ENCODE measurements around the gene ANLN. TPM values are rescaled to one million over a fixed set of nuclear protein-coding genes. Genes with fewer than 3 reads are reported as not detected.
"Not testable (repeated sequence)": the region's sequence is repeated elsewhere in the genome, so short reads cannot be mapped to it uniquely, and the experiment has no call there.

Gene ANLN
- total RNA-seq, 1 donor from 2014 or later = 18.9 TPM

- DNase-seq (ENCODE audit: extremely low spot score in 2 of 2) = no peak
- no peak for TF ChIP-seq POLR2AphosphoS5 (IDR thresholded peaks at IDR 0.05; ENCODE audit: insufficient read depth in 1 of 2, low read depth in 1 of 2)
- TF ChIP-seq CTCF (IDR thresholded peaks at IDR 0.05) = no peak
- no peak for TF ChIP-seq POLR2A (IDR thresholded peaks at IDR 0.05)
- no peaks in the 10 kb centered on the region for H3K36me3 ChIP-seq
- no peaks in the 10 kb centered on the region for H3K27me3 ChIP-seq
- no peak overlapping the region for H3K27ac ChIP-seq
- H3K4me3 ChIP-seq = no peak overlapping the region
- H3K4me1 ChIP-seq = no peaks in the 10 kb centered on the region
- no peaks in the 10 kb centered on the region for H3K9me3 ChIP-seq
- intact Hi-C loops (cut with DNase I) = no loop called here
These were observed 84.8 kb downstream of the ANLN start for GRCh38 chr7:36474283-36475010.

- intact Hi-C loops (cut with DNase I) = no loop called here
- H3K36me3 ChIP-seq = no peaks in the 10 kb centered on the region
- H3K27me3 ChIP-seq = no peaks in the 10 kb centered on the region
- H3K27ac ChIP-seq = no peak overlapping the region
- DNase-seq (ENCODE audit: extremely low spot score in 2 of 2) = no peak
- H3K9me3 ChIP-seq = no peaks in the 10 kb centered on the region
- H3K4me3 ChIP-seq = no peak overlapping the region
- TF ChIP-seq POLR2AphosphoS5 (IDR thresholded peaks at IDR 0.05; ENCODE audit: insufficient read depth in 1 of 2, low read depth in 1 of 2) = no peak
- TF ChIP-seq POLR2A (IDR thresholded peaks at IDR 0.05) = no peak
- TF ChIP-seq CTCF (IDR thresholded peaks at IDR 0.05) = no peak
- no peaks in the 10 kb centered on the region for H3K4me1 ChIP-seq
These were observed 85.3 kb downstream of the ANLN start for GRCh38 chr7:36475011-36475342.

- no peak overlapping the region for H3K27ac ChIP-seq
- H3K36me3 ChIP-seq = no peaks in the 10 kb centered on the region
- no peak for DNase-seq (ENCODE audit: extremely low spot score in 2 of 2)
- intact Hi-C loops (cut with DNase I) = no loop called here
- no peaks in the 10 kb centered on the region for H3K27me3 ChIP-seq
- H3K4me3 ChIP-seq = no peak overlapping the region
- H3K4me1 ChIP-seq = no peaks in the 10 kb centered on the region
- TF ChIP-seq CTCF (IDR thresholded peaks at IDR 0.05) (no peak), POLR2A (IDR thresholded peaks at IDR 0.05) (no peak), POLR2AphosphoS5 (IDR thresholded peaks at IDR 0.05; ENCODE audit: insufficient read depth in 1 of 2, low read depth in 1 of 2) (no peak)
- no peaks in the 10 kb centered on the region for H3K9me3 ChIP-seq
These were observed 85.7 kb downstream of the ANLN start for GRCh38 chr7:36475381-36475780.

- intact Hi-C loops (cut with DNase I) = no loop called here
- no peak for TF ChIP-seq POLR2AphosphoS5 (IDR thresholded peaks at IDR 0.05; ENCODE audit: insufficient read depth in 1 of 2, low read depth in 1 of 2)
- no peak for TF ChIP-seq POLR2A (IDR thresholded peaks at IDR 0.05)
- no peak for TF ChIP-seq CTCF (IDR thresholded peaks at IDR 0.05)
- H3K9me3 ChIP-seq = no peaks in the 10 kb centered on the region
- H3K4me3 ChIP-seq = no peak overlapping the region
- no peak for DNase-seq (ENCODE audit: extremely low spot score in 2 of 2)
- no peak overlapping the region for H3K27ac ChIP-seq
- H3K36me3 ChIP-seq = no peaks in the 10 kb centered on the region
- H3K4me1 ChIP-seq = no peaks in the 10 kb centered on the region
- no peaks in the 10 kb centered on the region for H3K27me3 ChIP-seq
These were observed 89.1 kb downstream of the ANLN start for GRCh38 chr7:36478745-36479144.

- intact Hi-C loops (cut with DNase I); H3K27ac ChIP-seq; H3K4me1 ChIP-seq; H3K36me3 ChIP-seq; DNase-seq (ENCODE audit: extremely low spot score in 2 of 2); H3K27me3 ChIP-seq; H3K4me3 ChIP-seq; H3K9me3 ChIP-seq: not testable (repeated sequence)
These were observed 94.2 kb downstream of the ANLN start for GRCh38 chr7:36483853-36484252.
